Measurements from ENCODE around the gene MRPS17. TPM values are rescaled to one million over a fixed set of nuclear protein-coding genes. Genes with fewer than 3 reads are reported as not detected.

MRPS17 gene
- polyA plus RNA-seq, 1 donor from 2014 or later, result 20.5 TPM

DNA sequence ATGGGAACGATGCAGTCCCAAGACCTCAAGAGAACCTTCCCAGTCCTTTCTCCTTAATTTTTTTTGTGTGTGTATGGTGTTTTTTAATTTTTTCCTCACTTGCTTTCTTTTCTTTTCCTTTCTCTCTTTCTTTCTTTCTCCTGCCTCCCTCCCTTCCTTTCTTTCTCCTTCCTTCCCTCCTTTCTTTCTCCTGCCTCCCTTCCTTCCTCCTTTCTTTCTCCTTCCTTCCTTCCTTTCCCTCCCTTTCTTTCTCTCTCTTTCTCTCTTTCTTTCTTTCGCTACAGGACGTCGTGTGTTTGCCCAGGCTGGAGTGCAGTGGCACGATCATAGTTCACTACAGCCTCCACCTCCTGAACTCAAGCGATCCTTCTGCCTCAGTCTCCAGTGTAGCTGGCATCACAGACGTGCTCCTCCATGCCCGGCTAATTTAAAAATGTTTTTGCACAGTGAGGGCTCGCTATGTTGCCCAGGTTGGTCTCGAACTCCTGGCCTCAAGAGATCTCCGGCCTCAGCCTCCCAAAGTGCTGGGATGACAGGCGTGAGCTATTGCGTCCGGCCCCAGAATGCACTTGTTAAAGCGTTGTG is 12.0 kb downstream of the MRPS17 start:
- TF ChIP-seq SMC3 (conservative IDR thresholded peaks at IDR 0.05; ENCODE audit: poor library complexity), result no peak
- TF ChIP-seq EP300 (conservative IDR thresholded peaks at IDR 0.05; ENCODE audit: poor library complexity, severe bottlenecking), result no peak
- no peak for TF ChIP-seq TAF1 (IDR thresholded peaks at IDR 0.05; ENCODE audit: low read depth)
- no peak for TF ChIP-seq RAD21 (conservative IDR thresholded peaks at IDR 0.05)
- no peak for TF ChIP-seq POLR2AphosphoS5 (IDR thresholded peaks at IDR 0.05)
- TF ChIP-seq EZH2 (IDR thresholded peaks at IDR 0.05; ENCODE audit: borderline replicate concordance, insufficient read depth, low read length, poor library complexity, severe bottlenecking), result no peak
- no peak for TF ChIP-seq MXI1 (conservative IDR thresholded peaks at IDR 0.05; ENCODE audit: poor library complexity, severe bottlenecking)
- no peak for TF ChIP-seq CTCF (IDR thresholded peaks at IDR 0.05; ENCODE audit: poor library complexity, severe bottlenecking)
- TF ChIP-seq REST (IDR thresholded peaks at IDR 0.05; ENCODE audit: borderline replicate concordance), result no peak
- Histone ChIP-seq H3K9ac (ENCODE audit: low read length) (peak overlapping the region; percentile 36), H3K36me3 (ENCODE audit: insufficient read depth, low read length) (no peaks in the 10 kb centered on the region), H3F3A (ENCODE audit: insufficient read depth, low read length, poor library complexity, severe bottlenecking) (no peaks in the 10 kb centered on the region), H3K27me3 (ENCODE audit: insufficient read depth, low read depth, low read length) (no peaks in the 10 kb centered on the region), H3K27ac (ENCODE audit: low read length) (no peak overlapping the region), H2AFZ (ENCODE audit: low read depth, low read length) (no peak overlapping the region), H3K9me2 (ENCODE audit: insufficient read depth, low read length) (no peaks in the 10 kb centered on the region), H3K79me2 (replicated peaks; ENCODE audit: insufficient read depth, low read length) (peaks cover 34% of the 10 kb centered on the region), H3K4me2 (ENCODE audit: low read length) (no peak overlapping the region), H3K4me3 (ENCODE audit: low read length) (peak overlapping the region; percentile 55), H3K9me3 (ENCODE audit: low read length) (no peaks in the 10 kb centered on the region), H4K20me1 (ENCODE audit: insufficient read depth) (no peaks in the 10 kb centered on the region)

DNA sequence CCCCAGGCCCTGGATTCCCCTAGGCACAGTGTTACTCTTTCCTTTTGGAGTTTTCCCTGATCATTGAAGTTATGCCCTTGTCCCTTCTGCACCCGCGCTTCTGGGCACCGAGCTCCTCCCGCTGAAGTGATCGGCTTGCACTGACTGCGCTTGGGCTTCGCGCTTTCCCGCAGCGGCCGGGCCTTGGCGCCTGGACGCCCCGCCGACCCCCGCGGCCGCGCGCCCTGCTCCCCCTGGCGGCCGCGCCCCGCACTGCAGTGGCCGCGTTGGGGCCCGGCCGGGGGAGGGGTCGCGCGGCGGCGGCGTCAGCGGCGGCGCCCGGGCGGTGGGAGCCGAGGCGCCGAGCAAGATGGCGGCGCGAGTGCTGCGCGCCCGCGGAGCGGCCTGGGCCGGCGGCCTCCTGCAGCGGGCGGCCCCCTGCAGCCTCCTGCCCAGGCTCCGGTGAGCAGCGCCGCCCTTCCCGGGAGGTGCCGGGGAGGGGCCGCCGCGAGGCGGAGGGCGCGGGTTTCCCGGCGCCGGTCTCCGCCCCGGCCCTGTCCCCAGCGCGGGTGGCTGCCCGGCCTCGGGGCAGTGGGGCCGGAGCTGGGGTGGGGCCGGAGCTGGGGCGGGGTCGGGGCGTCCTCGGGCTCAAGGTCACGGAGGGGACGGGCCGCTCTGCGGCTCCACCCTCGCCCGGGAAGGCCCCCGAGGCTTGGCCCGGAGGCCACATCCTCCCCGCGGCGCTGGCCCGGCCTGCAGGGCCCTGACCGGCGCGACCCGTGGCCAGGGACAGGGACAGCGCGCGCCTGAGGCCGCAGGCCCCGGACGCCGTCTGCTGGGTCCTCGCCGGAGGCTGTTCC is 12.8 kb downstream of the MRPS17 start, which contains the start of gene NIPSNAP2:
TSS of gene NIPSNAP2 (plus strand) at position 325 of the 839 bp plus-strand sequence. CDS start at position 350, 25 bp downstream.
- no peaks in the 10 kb centered on the region for H4K20me1 ChIP-seq (ENCODE audit: insufficient read depth)
- no peaks in the 10 kb centered on the region for H3F3A ChIP-seq (ENCODE audit: insufficient read depth, low read length, poor library complexity, severe bottlenecking)
- H2AFZ ChIP-seq (ENCODE audit: low read depth, low read length), result peak within 1 kb of the TSS; percentile 45
- peak within 1 kb of the TSS; percentile 86 for H3K4me3 ChIP-seq (ENCODE audit: low read length)
- H3K79me2 ChIP-seq (replicated peaks; ENCODE audit: insufficient read depth, low read length), result peaks cover 34% of the 10 kb centered on the region
- H3K9me2 ChIP-seq (ENCODE audit: insufficient read depth, low read length), result no peaks in the 10 kb centered on the region
- peak within 1 kb of the TSS; percentile 37 for H3K27ac ChIP-seq (ENCODE audit: low read length)
- H3K9me3 ChIP-seq (ENCODE audit: low read length), result peaks cover 3% of the 10 kb centered on the region
- H3K36me3 ChIP-seq (ENCODE audit: insufficient read depth, low read length), result no peaks in the 10 kb centered on the region
- H3K9ac ChIP-seq (ENCODE audit: low read length), result peak within 1 kb of the TSS; percentile 84
- TF ChIP-seq MXI1 (conservative IDR thresholded peaks at IDR 0.05; ENCODE audit: poor library complexity, severe bottlenecking), result no peak
- no peak for TF ChIP-seq EP300 (conservative IDR thresholded peaks at IDR 0.05; ENCODE audit: poor library complexity, severe bottlenecking)
- TF ChIP-seq TAF1 (IDR thresholded peaks at IDR 0.05; ENCODE audit: low read depth), result no peak
- TF ChIP-seq EZH2 (IDR thresholded peaks at IDR 0.05; ENCODE audit: borderline replicate concordance, insufficient read depth, low read length, poor library complexity, severe bottlenecking), result no peak
- TF ChIP-seq CTCF (IDR thresholded peaks at IDR 0.05; ENCODE audit: poor library complexity, severe bottlenecking), result peak; percentile 76
- TF ChIP-seq REST (IDR thresholded peaks at IDR 0.05; ENCODE audit: borderline replicate concordance), result no peak
- TF ChIP-seq POLR2AphosphoS5 (IDR thresholded peaks at IDR 0.05), result peak; percentile 71
- peak; percentile 51 for TF ChIP-seq RAD21 (conservative IDR thresholded peaks at IDR 0.05)
- TF ChIP-seq SMC3 (conservative IDR thresholded peaks at IDR 0.05; ENCODE audit: poor library complexity), result peak; percentile 73
- H3K4me2 ChIP-seq (ENCODE audit: low read length), result peak within 1 kb of the TSS; percentile 82
- H3K27me3 ChIP-seq (ENCODE audit: insufficient read depth, low read depth, low read length), result no peaks in the 10 kb centered on the region
